AG04449 (cell line): ENCODE data around the gene TNNT2.
A peak's percentile ranks its signal among the peaks of the same experiment; 100 is the strongest.

Experiments used
- CTCF ChIA-PET: fragments of 350-600 bp; formaldehyde crosslinking; extraction: SDS; loops from one replicate; lab custom pipeline; 2021; ENCODE audit warnings: antibody characterized with exemption; lab: Yijun Ruan, JAX
- POLR2A ChIA-PET: fragments of 400-600, 350-600 bp; formaldehyde crosslinking; extraction: SDS; loops from one replicate; lab custom pipeline; 2020; ENCODE audit warnings: antibody characterized with exemption, inconsistent platforms; lab: Yijun Ruan, JAX
- DNase-seq: peaks from one replicate; pipeline ENCODE4 v3.0.0-alpha.2; 2010; ENCODE audit warnings: low read depth, low spot score
- H3K4me3 ChIP-seq: 2 replicates; pipeline ENCODE4 v1.5.1; 2011; ENCODE audit warnings: low read depth, mild to moderate bottlenecking, control low read depth, low read length
- TF ChIP-seq, protein P1 (sequence below): IDR thresholded peaks from one replicate; pipeline ENCODE4 v1.5.1; 2011; ENCODE audit warnings: mild to moderate bottlenecking, moderate library complexity, low read length, control low read depth, inconsistent platforms; ENCODE audit not compliant: insufficient read depth; ENCODE audit errors: missing control alignments

TNNT2 gene

DNA sequence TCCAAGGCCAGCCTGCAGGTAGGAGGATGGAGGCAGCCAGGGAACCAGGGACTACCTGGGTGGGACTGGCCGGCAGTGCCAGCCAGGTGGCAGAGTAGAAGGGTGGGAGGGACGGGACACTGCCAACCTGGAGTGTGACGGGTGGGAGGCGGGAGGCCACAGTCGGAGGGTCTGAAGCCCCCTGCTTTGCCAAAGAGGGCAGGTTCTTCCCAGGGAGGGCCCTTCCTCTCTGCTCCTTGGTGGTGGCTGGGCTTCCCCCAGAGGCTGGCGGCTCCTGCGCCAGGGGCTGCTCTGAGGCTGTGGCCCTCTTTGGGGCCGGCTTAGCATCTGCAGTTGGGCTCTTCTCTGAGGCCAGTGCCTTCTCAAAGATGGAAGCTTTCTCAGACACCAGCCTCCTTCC lies 8.7 kb upstream of the TNNT2 start:
- POLR2A ChIA-PET, result no interaction called here
- DNase-seq, result no peak
- CTCF ChIA-PET, result interaction anchor here (0.9 to 5.5 kb wide), 21 partner anchors 9 to 456 kb away, joined by 3 to 71 read pairs (median 5); partner anchors contain the start of gene LAD1
- H3K4me3 ChIP-seq, result no peak overlapping the region
- TF ChIP-seq, protein P1, sequence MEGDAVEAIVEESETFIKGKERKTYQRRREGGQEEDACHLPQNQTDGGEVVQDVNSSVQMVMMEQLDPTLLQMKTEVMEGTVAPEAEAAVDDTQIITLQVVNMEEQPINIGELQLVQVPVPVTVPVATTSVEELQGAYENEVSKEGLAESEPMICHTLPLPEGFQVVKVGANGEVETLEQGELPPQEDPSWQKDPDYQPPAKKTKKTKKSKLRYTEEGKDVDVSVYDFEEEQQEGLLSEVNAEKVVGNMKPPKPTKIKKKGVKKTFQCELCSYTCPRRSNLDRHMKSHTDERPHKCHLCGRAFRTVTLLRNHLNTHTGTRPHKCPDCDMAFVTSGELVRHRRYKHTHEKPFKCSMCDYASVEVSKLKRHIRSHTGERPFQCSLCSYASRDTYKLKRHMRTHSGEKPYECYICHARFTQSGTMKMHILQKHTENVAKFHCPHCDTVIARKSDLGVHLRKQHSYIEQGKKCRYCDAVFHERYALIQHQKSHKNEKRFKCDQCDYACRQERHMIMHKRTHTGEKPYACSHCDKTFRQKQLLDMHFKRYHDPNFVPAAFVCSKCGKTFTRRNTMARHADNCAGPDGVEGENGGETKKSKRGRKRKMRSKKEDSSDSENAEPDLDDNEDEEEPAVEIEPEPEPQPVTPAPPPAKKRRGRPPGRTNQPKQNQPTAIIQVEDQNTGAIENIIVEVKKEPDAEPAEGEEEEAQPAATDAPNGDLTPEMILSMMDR, result no peak

DNA sequence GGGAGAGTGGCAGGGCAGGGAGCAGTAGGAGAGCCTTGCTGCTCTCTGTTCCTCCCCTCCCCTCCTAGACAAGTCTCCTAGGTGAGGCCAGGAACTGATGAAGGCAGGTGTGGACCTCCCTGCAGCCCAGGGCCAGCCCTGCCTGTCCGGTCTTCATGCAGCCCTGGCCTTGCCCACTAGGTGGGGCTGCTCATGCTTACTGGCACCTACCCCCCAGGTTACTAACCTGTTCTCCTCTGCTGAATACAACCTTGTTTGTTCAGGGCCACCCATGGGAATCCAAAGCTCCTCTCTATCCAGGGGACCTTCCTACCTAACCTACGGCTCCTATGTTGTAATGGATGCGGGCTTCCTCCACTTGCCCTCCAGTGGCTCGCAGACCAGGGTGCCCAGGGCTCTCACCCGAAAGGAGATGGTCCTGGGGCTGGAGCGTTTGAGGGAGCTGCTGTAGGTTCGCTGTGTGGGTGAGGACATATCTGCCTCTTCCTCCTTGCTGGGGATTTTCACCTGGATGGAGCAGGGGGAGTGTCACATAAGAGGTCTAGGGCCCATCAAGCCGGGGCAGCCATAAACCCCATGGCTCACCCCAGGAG lies 7.9 kb upstream of the TNNT2 start:
- POLR2A ChIA-PET, result no interaction called here
- CTCF ChIA-PET, result interaction anchor here (0.5 to 5.5 kb wide), 26 partner anchors 10 to 457 kb away, joined by 3 to 71 read pairs (median 4); partner anchors contain the start of gene LAD1
- no peak overlapping the region for H3K4me3 ChIP-seq
- TF ChIP-seq, protein P1, result peak; percentile 86
- no peak for DNase-seq

DNA sequence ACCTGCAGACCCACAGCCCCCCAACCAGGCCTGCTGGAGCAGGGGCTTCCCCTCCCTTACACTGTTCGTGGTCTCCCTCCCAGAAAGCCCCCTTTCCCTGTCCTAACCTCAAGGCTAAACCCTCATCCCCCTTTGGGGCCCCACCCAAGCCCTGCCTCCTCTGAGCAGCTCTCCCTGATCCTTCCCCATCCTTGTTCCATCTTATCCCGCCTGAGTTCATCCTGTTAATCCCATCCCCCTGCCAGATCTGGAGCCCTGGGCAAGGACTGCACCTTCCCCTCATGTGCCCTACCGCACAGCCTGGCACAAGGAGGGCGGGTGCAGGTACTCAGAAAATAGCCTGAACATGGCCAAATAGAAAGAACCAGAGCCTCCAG lies 6.9 kb upstream of the TNNT2 start:
- ChIA-PET POLR2A (interaction anchor here (1.3 kb wide), 1 partner anchor 25 kb away, joined by 5 read pairs; no protein-coding TSS in a partner anchor), CTCF (interaction anchor here (1.0 to 5.5 kb wide), 14 partner anchors 9 to 762 kb away, joined by 3 to 71 read pairs (median 9); partner anchors contain the start of gene PKP1)
- no peak for DNase-seq
- no peak overlapping the region for H3K4me3 ChIP-seq
- TF ChIP-seq, protein P1, result no peak

GRCh38 chr1:201383647-201384405 lies 6.3 kb upstream of the TNNT2 start:
- H3K4me3 ChIP-seq, result no peak overlapping the region
- ChIA-PET CTCF (interaction anchor here (1.0 to 5.5 kb wide), 13 partner anchors 8 to 762 kb away, joined by 3 to 71 read pairs (median 5); partner anchors contain the start of gene PKP1), POLR2A (interaction anchor here (1.3 kb wide), 1 partner anchor 26 kb away, joined by 5 read pairs; no protein-coding TSS in a partner anchor)

DNA sequence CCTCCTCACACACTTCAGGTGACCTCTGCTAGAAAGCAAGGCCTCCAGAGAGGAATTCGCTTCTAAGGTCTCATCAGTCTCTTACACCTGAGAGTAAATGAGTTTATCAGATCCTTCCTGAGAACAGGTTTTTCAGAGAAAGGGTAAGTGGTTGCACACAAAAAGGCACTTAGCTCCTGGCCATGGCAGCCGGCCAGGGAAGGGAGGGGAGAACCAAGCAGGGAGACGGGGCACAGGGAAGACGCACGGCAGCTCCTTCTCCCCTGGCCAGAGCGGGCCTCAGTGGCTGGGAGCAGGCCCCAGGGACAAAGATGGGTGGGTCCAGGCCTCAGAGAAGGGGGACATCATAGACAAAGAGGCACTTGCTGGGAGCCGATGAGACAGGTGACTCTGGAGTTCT lies 3.6 kb upstream of the TNNT2 start:
- DNase-seq, result no peak
- ChIA-PET POLR2A (interaction anchor here (1.0 kb wide), 1 partner anchor 19 kb away, joined by 3 read pairs; no protein-coding TSS in a partner anchor), CTCF (interaction anchor here (0.8 to 3.7 kb wide), 4 partner anchors 8 to 36 kb away, joined by 4 to 25 read pairs (median 4); no protein-coding TSS in a partner anchor)
- no peak overlapping the region for H3K4me3 ChIP-seq
- TF ChIP-seq, protein P1, result no peak

More at GRCh38 chr1:201383647-201384405, 6.3 kb upstream of the TNNT2 start:
- TF ChIP-seq, protein P1, result no peak
- peak; percentile 80 for DNase-seq
